Immature natural killer cell (primary cell): ENCODE measurements around the gene MYH6. TPM values are rescaled to one million over a fixed set of nuclear protein-coding genes. Genes with fewer than 3 reads are reported as not detected.

Experiments
- DNase-seq, 3 donors: peaks; one replicate each; pipeline ENCODE4 v3.0.0; 2022; ENCODE audit warnings: mixed read lengths in 1 of 3
- H3K27ac Mint-ChIP-seq, 6 donors: one replicate each; pipeline ENCODE4 v1.8.0; 2020; ENCODE audit warnings: mixed read lengths in 6 of 6, mild to moderate bottlenecking in 5 of 6, inconsistent platforms in 4 of 6, moderate library complexity in 3 of 6
- H3K27me3 Mint-ChIP-seq, 3 donors: one replicate each; pipeline ENCODE4 v1.8.0; 2020 to 2021; ENCODE audit warnings: low read depth in 3 of 3, mild to moderate bottlenecking in 3 of 3, mixed read lengths in 3 of 3, moderate library complexity in 3 of 3, inconsistent platforms in 1 of 3
- H3K36me3 Mint-ChIP-seq, 3 donors: one replicate each; pipeline ENCODE4 v1.8.0; 2020; ENCODE audit warnings: mixed read lengths in 3 of 3, inconsistent platforms in 2 of 3, mild to moderate bottlenecking in 2 of 3
- H3K4me1 Mint-ChIP-seq, 2 donors: one replicate each; pipeline ENCODE4 v1.8.0; 2020; ENCODE audit warnings: inconsistent platforms in 2 of 2, mild to moderate bottlenecking in 2 of 2, mixed read lengths in 2 of 2, moderate library complexity in 1 of 2
- H3K4me3 Mint-ChIP-seq, 5 donors: one replicate each; pipeline ENCODE4 v1.8.0; 2020; ENCODE audit warnings: mild to moderate bottlenecking in 5 of 5, mixed read lengths in 5 of 5, inconsistent platforms in 3 of 5, moderate library complexity in 3 of 5
- H3K9me3 Mint-ChIP-seq, 6 donors: one replicate each; pipeline ENCODE4 v1.8.0; 2020; ENCODE audit warnings: mild to moderate bottlenecking in 6 of 6, mixed read lengths in 6 of 6, inconsistent platforms in 4 of 6, moderate library complexity in 3 of 6
- polyA plus RNA-seq, 3 donors: library from polyadenylated mRNA; unstranded; fragments of 300-500 nt; fragmentation: Illumina TruSeq; gene quantifications; one replicate each; pipeline ENCODE4 v1.2.3, GENCODE V29; 2021

Gene MYH6
- polyA plus RNA-seq, 3 donors from 2014 or later: not detected

DNA sequence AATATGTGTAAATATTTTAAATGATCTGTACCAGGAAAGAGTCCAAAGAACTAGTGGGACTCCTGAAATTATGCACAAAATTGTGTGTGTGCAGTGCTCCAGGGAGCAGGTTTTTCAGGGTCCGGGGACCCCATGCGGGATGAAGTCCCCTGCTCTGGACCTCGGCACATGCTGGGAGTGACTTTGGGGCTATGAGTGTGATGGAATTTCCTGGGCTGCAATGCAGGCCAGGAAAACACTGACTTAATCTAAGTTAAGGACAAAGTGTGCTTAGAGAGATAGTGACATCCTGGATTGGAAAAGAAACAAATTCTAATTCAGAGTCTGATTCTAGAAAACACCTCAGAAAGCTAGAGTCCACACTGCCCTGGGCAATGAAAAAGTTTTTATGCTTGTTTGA is 6.2 kb upstream of the MYH6 start:
- no peak overlapping the region for H3K27ac Mint-ChIP-seq
- DNase-seq: no peak
- H3K9me3 Mint-ChIP-seq: peaks cover 0 to 2% (median 0%) of the 10 kb centered on the region in 6 donors
- H3K4me1 Mint-ChIP-seq: no peaks in the 10 kb centered on the region
- no peaks in the 10 kb centered on the region for H3K27me3 Mint-ChIP-seq
- no peak overlapping the region for H3K4me3 Mint-ChIP-seq
- no peaks in the 10 kb centered on the region for H3K36me3 Mint-ChIP-seq

- H3K4me3 Mint-ChIP-seq: no peak overlapping the region
- no peaks in the 10 kb centered on the region for H3K36me3 Mint-ChIP-seq
- no peaks in the 10 kb centered on the region for H3K27me3 Mint-ChIP-seq
- no peaks in the 10 kb centered on the region for H3K4me1 Mint-ChIP-seq
- DNase-seq: no peak
- H3K27ac Mint-ChIP-seq: no peak overlapping the region
- H3K9me3 Mint-ChIP-seq: peaks cover 0 to 2% (median 0%) of the 10 kb centered on the region in 6 donors
Measured at GRCh38 chr14:23413681-23414080, 5.6 kb upstream of the MYH6 start.

- Mint-ChIP-seq H3K4me3 (no peak overlapping the region), H3K4me1 (no peaks in the 10 kb centered on the region), H3K36me3 (no peaks in the 10 kb centered on the region), H3K27me3 (no peaks in the 10 kb centered on the region), H3K9me3 (no peaks in the 10 kb centered on the region), H3K27ac (no peak overlapping the region)
- no peak for DNase-seq
Measured at GRCh38 chr14:23411563-23412525, 3.8 kb upstream of the MYH6 start.

DNA sequence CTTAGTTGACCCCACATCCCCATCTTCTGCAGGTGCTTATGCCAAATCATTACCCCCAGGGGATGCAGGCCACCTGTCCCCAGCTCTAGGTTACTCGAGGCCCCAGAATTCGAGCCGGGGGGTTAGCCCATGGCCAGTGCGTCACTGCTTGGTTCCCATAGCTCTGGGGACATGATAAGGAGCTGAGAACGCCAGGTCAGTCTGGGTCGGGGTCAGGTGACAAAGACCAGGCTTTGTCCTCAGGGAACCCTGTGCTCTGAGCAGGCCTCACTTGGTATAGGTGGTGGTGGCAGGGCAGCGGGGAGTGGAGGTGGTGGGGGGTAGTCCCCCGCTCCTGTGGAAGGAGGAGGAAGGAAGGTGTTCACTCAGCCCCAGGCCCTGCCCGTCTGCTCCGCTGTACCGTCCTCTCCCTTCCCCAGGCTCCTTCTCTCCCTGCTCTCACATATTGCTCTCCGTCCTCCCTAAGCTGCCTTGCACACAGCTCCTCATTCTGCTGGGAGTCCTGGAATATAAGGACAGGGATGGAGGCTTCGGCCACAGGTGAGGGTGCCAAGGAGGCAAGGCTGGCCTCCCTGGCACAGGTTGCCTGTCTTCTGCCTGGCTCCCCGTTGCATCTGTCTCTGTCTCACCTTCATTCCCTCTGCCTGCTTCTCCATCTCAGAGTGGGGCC is 2.0 kb upstream of the MYH6 start:
- Mint-ChIP-seq H3K4me3 (no peak overlapping the region), H3K4me1 (no peaks in the 10 kb centered on the region), H3K27me3 (no peaks in the 10 kb centered on the region), H3K36me3 (no peaks in the 10 kb centered on the region), H3K27ac (no peak overlapping the region), H3K9me3 (no peaks in the 10 kb centered on the region)
- no peak for DNase-seq

- no peaks in the 10 kb centered on the region for H3K4me1 Mint-ChIP-seq
- H3K9me3 Mint-ChIP-seq: no peaks in the 10 kb centered on the region
- no peaks in the 10 kb centered on the region for H3K36me3 Mint-ChIP-seq
- DNase-seq: no peak
- no peaks in the 10 kb centered on the region for H3K27me3 Mint-ChIP-seq
- no peak overlapping the region for H3K27ac Mint-ChIP-seq
- H3K4me3 Mint-ChIP-seq: no peak overlapping the region
Measured at GRCh38 chr14:23409475-23409874, 1.4 kb upstream of the MYH6 start.

DNA sequence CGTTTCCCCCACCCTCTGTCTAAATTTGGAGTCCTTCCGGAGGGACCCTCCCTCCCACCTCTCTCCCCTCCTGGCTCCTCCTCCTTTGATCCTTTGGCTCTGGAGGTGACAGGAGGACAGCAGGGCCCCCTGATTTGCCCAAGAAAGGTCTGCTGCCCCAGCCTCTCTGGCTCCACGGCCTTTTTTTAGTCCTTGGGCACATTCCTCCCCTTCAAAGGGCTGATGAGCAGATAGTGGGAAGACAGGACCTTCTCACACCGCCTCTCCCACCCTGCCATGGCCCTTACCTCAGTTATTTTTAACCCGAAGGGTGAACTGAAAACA is 196 bp upstream of the MYH6 start:
- H3K27ac Mint-ChIP-seq: no peak overlapping the region

GRCh38 chr14:23406725-23407355 is 1.2 kb downstream of the MYH6 start:
- H3K27me3 Mint-ChIP-seq: peaks cover 0 to 2% (median 0%) of the 10 kb centered on the region in 3 donors
- H3K27ac Mint-ChIP-seq: no peak overlapping the region
- H3K9me3 Mint-ChIP-seq: no peaks in the 10 kb centered on the region

More for the DNA sequence above, 196 bp upstream of the MYH6 start:
- no peaks in the 10 kb centered on the region for H3K9me3 Mint-ChIP-seq
- no peak for DNase-seq
- H3K36me3 Mint-ChIP-seq: no peaks in the 10 kb centered on the region
- no peak overlapping the region for H3K4me3 Mint-ChIP-seq
- H3K4me1 Mint-ChIP-seq: no peaks in the 10 kb centered on the region
- no peaks in the 10 kb centered on the region for H3K27me3 Mint-ChIP-seq

DNA sequence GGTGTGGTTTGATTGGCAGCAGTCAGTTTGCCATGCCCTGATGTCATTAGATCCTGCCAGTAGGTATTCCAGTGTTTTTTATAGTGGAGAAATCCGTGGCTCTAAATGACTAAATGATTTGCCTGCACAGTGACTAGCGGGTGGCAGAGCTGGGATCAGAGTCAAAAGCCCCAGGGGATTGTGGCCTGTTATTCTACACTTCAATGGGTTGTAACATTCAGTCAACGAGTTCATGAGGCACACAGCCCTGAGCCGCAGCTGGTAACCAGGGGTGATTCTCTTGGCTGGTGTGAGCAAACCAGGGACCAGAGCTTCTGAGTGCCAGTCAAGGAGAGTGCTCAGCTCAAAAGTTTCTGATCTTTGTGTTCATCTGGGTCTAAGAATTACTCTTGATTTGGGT is 1.8 kb downstream of the MYH6 start:
- H3K36me3 Mint-ChIP-seq: no peaks in the 10 kb centered on the region
- no peaks in the 10 kb centered on the region for H3K9me3 Mint-ChIP-seq
- no peak for DNase-seq
- H3K27me3 Mint-ChIP-seq: peaks cover 0 to 2% (median 0%) of the 10 kb centered on the region in 3 donors
- no peak overlapping the region for H3K27ac Mint-ChIP-seq
- H3K4me1 Mint-ChIP-seq: no peaks in the 10 kb centered on the region
- H3K4me3 Mint-ChIP-seq: no peak overlapping the region

More at GRCh38 chr14:23406725-23407355, 1.2 kb downstream of the MYH6 start:
- no peaks in the 10 kb centered on the region for H3K4me1 Mint-ChIP-seq
- H3K4me3 Mint-ChIP-seq: no peak overlapping the region
- no peaks in the 10 kb centered on the region for H3K36me3 Mint-ChIP-seq
- DNase-seq: no peak

DNA sequence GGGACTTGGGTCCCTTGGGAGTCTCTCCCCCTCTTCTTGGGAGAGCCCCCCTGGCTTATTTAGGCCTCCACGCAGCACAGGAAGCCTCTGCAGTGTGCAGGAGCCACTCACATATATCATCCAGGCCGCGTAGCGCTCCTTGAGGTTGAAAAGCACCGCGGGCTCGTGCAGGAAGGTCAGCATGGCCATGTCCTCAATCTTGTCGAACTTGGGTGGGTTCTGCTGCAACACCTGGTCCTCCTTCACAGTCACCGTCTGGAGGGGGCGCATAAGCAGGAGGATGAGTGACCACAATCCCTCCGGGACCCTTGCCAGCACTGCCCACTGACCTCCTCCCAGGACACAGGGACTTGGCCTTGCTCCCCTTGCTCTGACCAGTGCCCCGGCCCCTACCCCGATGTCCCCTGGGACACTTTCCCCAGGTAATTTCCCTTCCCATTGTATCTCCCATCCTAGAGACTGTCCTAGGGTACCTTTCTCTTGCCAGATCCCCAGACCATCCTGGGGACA is 2.5 kb downstream of the MYH6 start:
- Mint-ChIP-seq H3K9me3 (no peaks in the 10 kb centered on the region), H3K27ac (no peak overlapping the region), H3K4me3 (no peak overlapping the region), H3K36me3 (no peaks in the 10 kb centered on the region), H3K4me1 (no peaks in the 10 kb centered on the region), H3K27me3 (peaks cover 0 to 2% (median 0%) of the 10 kb centered on the region in 3 donors)
- DNase-seq: no peak

GRCh38 chr14:23405096-23405495 is 3.0 kb downstream of the MYH6 start:
- Mint-ChIP-seq H3K27me3 (peaks cover 0 to 2% (median 0%) of the 10 kb centered on the region in 3 donors), H3K36me3 (no peaks in the 10 kb centered on the region), H3K9me3 (no peaks in the 10 kb centered on the region), H3K4me1 (no peaks in the 10 kb centered on the region), H3K4me3 (no peak overlapping the region), H3K27ac (no peak overlapping the region)
- DNase-seq: no peak

GRCh38 chr14:23404331-23404900 is 3.7 kb downstream of the MYH6 start:
- H3K36me3 Mint-ChIP-seq: no peaks in the 10 kb centered on the region
- H3K27ac Mint-ChIP-seq: no peak overlapping the region
- H3K27me3 Mint-ChIP-seq: peaks cover 0 to 2% (median 0%) of the 10 kb centered on the region in 3 donors
- no peak overlapping the region for H3K4me3 Mint-ChIP-seq
- H3K9me3 Mint-ChIP-seq: no peaks in the 10 kb centered on the region
- no peaks in the 10 kb centered on the region for H3K4me1 Mint-ChIP-seq
- DNase-seq: no peak

GRCh38 chr14:23403908-23404307 is 4.2 kb downstream of the MYH6 start:
- no peak for DNase-seq
- H3K27ac Mint-ChIP-seq: no peak overlapping the region
- H3K36me3 Mint-ChIP-seq: no peaks in the 10 kb centered on the region
- H3K27me3 Mint-ChIP-seq: peaks cover 0 to 2% (median 0%) of the 10 kb centered on the region in 3 donors
- H3K4me1 Mint-ChIP-seq: no peaks in the 10 kb centered on the region
- no peaks in the 10 kb centered on the region for H3K9me3 Mint-ChIP-seq
- H3K4me3 Mint-ChIP-seq: no peak overlapping the region

- no peaks in the 10 kb centered on the region for H3K9me3 Mint-ChIP-seq
- no peak overlapping the region for H3K27ac Mint-ChIP-seq
- no peak overlapping the region for H3K4me3 Mint-ChIP-seq
- peaks cover 0 to 2% (median 0%) of the 10 kb centered on the region in 3 donors for H3K27me3 Mint-ChIP-seq
- DNase-seq: no peak
- H3K36me3 Mint-ChIP-seq: no peaks in the 10 kb centered on the region
- no peaks in the 10 kb centered on the region for H3K4me1 Mint-ChIP-seq
Measured at GRCh38 chr14:23403139-23403438, 5.0 kb downstream of the MYH6 start.
